ENCODE measurements around the gene PTPRG.
A peak's percentile ranks its signal among the peaks of the same experiment; 100 is the strongest.

Gene PTPRG

DNA sequence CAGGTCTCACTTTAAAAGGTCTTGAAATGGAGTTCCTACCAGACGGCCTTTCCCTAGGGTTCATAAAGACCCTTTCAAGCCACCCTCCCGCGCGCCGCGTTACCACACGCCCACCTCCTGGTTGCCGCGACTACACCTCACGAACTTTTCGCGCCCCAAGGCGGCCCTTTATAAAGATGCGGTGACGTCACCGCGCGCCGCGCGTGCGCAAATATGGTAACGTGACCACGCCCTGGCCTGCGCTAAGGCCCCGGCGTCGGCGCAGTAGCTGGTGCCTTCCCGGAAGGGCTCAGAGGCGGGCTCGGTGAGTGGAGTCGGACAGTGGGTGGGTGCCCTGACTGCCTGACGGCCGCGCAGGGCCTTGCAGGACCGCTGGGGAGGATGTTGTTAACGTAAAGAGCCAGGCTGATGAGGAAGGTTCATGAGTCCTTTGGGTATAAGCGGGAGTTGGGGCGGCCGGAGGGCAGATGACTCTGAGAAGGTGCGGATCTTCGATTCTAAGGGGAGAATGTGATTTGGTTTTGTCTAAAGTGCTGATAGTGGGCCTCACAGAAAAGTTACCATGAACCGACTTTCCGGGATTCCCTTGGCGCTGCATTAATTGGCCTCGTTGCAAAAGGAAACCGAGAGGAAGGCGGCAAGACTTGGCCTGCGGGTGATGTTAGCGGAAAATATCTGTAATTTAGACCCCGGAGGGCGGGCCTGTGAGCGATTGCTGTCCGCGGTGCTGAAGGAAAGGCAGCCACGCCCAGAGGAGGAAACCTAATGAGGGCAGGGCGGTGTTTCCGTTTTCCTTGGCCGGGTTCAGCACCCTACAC lies 757.6 kb downstream of the PTPRG start:
- DNase-seq = peak; percentile 43

DNA sequence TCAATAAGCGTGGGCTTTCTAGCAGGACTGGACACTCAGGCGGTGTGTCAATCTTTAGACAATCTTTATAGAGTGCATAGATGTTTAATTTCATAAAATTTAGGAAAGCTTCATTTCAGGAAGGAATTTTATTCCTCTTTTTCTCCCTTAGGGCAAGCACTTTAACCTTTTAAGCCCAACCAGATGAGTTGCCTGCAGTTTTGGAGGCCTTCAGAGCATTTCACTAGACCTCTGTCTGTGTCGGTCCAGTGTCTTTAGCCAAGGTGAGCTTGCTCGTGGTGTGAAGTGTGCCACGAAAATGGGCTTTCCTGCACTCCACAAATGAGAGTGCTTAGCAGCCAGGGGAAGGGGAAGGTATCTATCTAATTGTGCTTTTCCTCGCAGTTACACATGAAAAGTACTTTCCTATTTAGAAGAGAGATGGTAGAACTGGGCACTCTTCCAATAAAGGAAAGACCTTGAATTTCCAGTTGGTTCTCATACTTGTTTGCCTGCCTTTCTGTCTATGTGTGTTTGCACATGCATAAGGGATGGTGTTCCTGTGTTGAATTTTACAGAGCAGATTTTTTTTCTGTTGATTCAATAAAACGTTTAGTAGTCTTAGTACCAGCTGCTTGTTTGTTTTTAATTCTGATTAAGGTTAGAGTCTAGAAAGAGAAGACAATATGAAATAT lies 758.3 kb downstream of the PTPRG start:
- peak; percentile 27 for DNase-seq

- no peak for DNase-seq
Measured at GRCh38 chr3:62323241-62323640, 761.9 kb downstream of the PTPRG start.

DNA sequence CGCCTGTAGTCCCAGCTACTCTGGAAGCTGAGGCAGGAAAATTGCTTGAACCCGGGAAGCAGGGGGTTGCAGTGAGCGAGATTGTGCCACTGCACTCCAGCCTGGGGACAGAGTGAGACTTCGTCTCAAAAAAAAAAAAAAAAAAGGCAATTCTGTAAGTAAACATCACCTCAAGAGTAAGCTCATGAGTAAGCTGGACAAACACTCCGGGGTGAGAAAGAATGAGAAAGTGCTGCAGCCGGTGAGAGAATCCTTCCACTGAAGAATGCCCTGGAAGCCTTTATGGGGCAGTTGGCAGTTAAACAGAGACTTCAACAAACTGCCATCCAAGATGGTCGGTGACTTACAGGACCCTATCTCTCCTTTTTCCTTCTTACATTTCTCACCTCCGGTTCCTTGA lies 764.5 kb downstream of the PTPRG start:
- DNase-seq = no peak

DNA sequence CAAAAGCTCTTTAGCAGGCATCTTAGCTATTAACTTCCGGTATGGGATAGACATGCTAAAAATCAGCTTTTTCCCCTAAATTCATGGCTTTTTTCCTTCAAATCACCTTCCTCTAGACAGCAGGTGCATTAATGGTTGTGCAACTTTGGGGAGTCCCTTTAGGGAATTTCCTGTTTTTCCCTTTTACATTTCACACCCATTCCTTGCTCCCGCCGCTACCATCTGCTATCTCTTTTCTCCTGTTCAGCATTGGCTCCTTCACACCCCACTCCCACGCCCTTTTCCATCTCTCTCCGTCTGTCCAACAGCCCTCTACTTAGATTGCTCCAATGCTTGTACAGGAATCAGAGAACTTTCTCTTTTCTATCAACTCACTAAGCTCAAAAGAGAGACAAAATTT lies 768.6 kb downstream of the PTPRG start:
- DNase-seq = no peak

DNA sequence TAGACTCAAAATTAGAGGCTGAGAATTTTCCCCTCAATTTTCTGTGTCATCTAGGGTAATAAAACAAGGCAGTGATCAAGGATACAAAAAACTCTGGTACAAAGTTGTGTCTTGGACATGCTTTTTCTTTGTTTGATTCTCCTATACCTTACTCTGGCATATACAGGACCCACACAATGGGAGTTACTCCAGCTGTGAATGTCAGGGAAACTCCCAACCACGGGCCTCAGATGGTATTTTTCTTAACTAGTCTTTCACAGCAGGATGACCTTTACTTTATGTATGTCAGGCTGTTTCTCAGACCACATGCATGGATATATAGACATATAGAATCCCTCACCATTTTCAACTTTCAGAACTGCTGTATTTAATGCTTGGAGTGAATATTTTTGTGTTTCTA lies 770.6 kb downstream of the PTPRG start:
- DNase-seq = no peak

DNA sequence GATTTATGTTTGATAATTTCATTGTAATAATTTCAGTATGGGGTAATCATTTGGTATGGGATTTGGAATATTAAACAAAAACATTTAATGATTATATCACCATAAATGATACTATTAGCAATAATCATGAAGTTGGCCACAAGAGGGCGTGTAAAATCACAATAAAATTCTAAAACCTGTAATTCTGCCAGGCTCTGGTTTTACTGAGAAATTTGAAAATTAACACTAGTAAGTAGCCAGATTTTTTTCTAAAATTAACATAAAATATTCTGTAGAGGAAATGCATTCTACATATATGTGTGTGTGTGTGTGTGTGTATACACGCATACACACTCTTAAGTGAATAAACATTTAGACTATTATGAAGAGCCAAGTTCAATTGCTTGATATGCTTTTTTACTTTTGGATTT lies 771.5 kb downstream of the PTPRG start:
- DNase-seq = no peak

DNA sequence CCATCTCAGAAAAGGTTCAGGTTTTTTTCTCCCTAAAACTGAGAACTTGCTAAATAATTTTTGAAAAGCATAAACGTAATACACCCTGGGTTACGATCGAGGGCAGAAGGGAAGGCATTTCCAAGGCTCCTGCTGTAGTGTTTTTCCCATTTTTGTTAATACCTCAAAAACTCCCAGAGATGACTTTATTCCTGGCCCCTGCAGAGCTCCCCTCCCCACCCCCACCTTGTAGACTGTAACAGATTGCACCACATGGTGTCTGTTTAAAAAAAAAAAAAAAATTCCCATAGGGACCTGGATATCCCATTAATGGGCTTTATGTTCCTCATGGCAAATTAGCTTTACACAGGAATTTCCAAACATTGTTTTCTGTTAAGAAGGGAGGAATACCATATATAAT lies 773.8 kb downstream of the PTPRG start:
- no peak for DNase-seq

DNA sequence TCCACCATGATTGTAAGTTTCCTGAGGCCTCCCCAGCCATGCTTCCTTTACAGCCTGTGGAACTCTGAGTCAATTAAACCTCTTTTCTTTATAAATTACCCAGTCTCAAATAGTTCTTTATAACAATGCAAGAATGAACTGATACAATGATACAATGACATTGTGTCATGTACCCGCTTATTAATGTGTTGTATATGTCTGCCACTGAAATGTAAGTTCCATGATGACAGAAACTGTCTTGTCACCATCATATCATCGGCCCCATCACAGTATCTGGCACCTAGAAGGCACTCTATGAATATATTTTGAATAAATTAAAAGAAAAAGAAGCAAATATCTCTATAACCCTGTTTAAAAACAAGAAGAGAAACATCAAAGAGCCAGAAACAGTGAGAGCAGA lies 782.4 kb downstream of the PTPRG start:
- DNase-seq = no peak

Measured in NCI-H2029 treated with DMSO at 0.1 percent for 48 hours (cell line).